ENCODE results near the gene HOXB6. TPM values are rescaled to one million over a fixed set of nuclear protein-coding genes. Genes with fewer than 3 reads are reported as not detected.
A peak's percentile ranks its signal among the peaks of the same experiment; 100 is the strongest.

The HOXB6 gene
- polyA plus RNA-seq, 3 donors = 78.6 to 173 (median 115) TPM

DNA sequence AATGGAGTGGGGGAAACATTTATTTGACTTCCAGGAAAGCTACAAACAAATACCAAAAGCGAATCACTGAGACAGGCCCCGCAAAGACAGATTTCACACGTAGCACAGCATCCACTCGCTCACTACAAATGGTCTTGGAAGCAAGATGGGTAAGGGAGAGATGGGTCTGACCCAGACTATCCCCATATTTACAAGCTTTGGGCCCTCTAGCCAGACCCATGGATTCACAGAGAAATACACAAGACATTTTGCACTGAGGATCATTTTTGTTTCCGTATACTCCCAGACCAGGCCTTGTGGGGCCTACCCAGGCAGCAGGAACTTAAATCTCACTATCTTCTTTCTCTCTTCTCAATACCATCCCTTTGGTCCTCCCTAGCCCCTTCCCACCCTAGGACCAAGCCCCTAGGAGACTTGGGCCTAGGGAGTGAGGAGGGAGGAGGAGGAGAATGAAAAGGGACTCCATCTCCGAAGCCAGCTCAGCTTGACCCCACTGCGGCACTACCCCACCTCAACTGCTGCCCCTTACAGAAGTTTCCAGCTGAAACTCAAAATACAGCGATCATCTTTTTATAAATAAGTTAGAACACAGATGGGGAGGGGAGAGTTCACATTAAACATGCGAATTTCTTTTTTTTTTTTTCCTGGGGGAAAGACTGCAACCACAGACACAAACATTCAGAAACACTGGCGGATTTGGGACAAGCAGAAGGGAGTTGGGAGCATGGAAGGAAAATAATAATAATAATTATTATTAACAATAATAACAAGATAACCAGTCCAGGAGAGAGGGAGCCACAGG lies 13.3 kb downstream of the HOXB6 start:
- no peak for DNase-seq (ENCODE audit: extremely low read depth in 1 of 11, low read depth in 9 of 11, low spot score in 4 of 11)

DNA sequence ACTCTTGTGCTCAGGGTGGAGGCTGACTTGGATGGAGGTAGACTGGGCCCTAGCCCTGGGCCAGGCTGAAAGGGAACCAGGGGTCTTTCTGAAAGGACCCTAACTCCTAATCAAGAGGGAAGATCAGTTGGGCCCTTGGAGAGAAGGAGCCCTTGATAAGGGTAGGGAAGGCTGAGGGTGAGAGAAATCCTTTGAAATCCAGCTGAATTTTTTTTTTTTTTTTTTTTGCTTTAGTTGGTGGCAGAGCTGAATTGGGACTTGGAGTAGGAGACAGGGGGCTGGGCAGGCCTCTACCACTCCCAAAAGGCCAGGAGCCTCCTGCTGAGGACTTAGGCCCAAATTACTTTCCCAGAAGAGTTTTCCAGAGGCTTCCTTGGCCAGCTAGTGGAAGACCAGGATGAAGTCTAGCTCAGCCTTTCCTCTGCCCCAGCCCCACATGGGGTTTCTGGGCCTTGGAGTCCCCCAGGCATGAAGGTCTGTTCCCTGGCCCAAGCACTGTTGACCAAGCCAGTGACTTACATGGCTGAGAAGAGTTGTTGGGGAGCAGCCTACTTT lies 14.1 kb downstream of the HOXB6 start:
- no peak for DNase-seq (ENCODE audit: extremely low read depth in 1 of 11, low read depth in 9 of 11, low spot score in 4 of 11)

DNA sequence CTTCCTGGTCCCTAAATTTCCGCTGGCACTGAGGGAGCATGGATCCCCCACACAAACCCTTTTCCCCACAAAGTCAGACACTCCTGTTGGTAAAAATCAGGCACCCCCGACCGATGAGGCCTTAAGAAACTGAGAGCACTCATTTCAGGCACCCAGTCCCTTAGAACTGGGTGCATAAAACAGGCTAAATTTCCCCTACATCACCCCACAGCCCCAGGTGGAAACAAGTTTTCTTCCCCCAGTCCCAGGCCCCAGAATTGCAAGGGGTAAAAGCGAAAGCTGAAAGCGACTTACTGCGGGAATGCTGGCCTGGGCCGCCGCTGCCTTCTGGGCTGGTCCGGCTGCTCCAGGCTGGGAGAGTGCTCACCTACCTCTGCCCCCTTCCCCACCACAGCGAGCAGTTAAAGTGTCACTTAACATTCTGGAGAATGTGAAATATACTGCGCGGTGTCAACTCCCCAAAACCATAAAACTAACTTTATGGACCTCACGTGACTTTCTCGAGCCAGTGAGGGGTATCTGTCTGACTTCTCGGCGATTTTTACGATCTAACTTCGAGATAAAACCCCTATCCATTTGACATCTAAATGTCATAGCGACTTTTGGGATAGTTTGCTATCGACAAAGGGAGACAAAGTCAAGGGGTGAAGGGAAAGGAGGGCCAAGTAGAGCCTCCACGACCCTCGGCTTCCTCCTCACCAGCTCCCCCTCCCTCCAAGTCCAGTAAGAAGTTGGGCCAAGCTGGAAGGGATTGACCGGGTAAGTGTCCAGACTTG lies 14.8 kb downstream of the HOXB6 start, which contains the start of gene HOXB3:
Gene HOXB3, minus strand, starts transcription at position 411 of the 776 bp plus-strand sequence. CDS start 37,767 bp downstream, outside the sequence.
- DNase-seq (ENCODE audit: extremely low read depth in 1 of 11, low read depth in 9 of 11, low spot score in 4 of 11) = peak in 9 of 11 donors; percentile 80 to 94 (median 90)

DNA sequence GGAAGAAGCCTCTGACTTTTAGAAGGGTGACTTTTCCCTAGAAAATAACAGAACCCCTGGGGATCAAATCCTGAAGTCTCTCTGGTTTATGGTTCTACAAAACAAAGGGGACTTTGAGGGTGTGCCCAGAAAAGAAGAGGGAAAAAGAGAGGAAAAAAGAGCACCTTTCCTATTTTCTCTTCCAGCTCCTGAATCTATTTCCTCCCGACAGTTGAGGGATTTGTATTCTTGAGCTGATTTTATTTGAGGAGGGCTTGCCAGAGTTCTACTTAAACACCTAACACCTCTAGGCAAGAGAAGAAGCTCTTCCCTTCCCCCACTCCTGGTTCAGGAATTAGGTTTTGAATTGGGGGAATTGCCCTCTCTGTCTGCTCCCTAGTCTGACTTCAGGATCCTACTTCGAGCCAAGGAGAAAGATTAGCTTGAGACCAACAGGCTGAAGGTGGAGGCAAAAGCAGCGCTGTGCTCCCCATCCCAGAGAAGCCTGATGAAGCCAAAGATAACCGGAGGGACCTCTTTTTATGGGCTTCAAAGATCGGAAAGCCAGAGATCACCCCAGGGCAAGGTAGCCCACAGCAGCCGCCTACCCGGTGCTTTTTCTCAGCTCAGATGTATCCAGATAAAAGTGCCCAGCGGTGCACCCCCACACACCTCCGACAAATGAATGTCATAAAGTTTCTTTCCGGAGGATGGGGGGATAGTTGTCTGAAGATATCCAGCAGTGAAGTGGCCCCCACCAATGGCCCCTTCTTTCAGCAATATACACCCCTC lies 15.5 kb downstream of the HOXB6 start:
- DNase-seq (ENCODE audit: extremely low read depth in 1 of 11, low read depth in 9 of 11, low spot score in 4 of 11) = no peak

DNA sequence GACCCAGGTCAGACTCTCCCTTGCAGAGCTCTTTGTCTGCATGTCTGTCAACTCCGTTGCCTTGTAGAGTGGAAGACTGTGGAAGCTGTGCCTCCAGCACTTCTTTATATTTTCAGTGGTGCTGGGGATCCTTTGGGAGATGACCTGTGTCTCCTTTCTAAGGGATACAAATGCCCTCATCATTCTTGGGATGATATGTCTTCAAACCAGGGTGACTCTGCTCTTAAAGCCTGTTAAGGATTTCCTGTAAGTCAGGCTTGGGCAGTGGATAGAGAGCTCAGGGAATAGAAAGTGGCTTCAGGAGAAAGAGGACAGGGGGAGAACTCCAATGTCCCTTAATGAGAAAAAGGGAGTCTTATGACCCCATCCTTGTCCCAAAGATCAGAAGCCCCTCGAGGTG lies 16.3 kb downstream of the HOXB6 start:
- DNase-seq (ENCODE audit: extremely low read depth in 1 of 11, low read depth in 9 of 11, low spot score in 4 of 11) = no peak

DNA sequence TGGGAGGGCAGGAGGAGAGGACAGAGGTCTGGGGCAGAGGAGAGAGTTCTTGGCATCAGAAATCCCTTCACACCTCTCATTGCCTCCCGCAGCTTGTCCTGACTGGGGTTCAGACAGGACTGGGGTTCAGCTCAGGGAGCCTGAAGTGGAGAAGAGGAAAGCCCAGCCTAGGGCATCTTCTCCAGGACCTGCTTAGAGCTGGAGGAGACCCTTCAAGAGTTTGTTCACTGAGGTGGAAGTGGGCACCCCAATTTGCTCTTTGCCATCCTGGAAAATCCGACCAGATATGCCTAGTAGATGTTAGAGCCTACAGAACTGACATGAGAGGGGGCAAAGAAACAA lies 16.7 kb downstream of the HOXB6 start:
- DNase-seq (ENCODE audit: extremely low read depth in 1 of 11, low read depth in 9 of 11, low spot score in 4 of 11) = no peak

DNA sequence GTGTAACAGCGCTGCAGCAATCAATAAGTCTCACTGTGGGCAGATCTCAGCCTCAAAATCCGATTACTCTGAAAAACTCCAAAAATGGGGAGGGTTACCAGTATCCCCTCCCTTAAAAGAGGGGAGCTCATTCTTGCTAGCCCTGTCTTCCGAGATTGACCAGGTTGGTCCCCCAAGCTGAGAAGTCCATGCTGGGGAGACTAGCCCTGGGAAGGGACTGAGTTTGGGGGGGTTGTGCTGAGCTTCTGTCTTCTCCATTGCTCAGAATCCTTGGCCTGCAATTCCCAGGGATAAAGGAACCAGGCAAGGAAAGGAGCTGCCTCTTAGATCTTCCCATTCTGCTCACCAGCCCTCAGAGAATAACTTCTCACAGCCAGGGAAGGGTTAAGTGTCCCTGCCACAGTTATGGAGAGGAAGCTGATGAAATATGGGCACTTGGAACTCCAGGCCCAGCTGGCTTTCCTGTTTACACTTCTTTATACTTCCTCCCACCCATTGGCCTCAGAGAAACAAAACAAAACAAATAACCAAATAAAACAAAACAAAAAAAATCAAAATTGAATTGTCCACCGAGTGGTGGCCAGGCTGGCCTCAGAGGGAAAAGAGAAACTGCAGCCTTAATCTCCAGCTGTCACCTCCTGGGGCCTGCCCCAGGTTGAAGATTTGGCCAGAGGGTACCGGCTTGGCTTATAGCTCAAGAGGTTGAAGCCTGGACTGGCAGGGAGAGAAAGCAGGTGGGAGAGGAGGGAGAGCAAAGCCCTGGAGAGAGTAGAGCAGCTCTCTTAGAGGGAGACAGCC lies 17.3 kb downstream of the HOXB6 start:
- peak in 1 of 11 donors; percentile 84 for DNase-seq (ENCODE audit: extremely low read depth in 1 of 11, low read depth in 9 of 11, low spot score in 4 of 11)

DNA sequence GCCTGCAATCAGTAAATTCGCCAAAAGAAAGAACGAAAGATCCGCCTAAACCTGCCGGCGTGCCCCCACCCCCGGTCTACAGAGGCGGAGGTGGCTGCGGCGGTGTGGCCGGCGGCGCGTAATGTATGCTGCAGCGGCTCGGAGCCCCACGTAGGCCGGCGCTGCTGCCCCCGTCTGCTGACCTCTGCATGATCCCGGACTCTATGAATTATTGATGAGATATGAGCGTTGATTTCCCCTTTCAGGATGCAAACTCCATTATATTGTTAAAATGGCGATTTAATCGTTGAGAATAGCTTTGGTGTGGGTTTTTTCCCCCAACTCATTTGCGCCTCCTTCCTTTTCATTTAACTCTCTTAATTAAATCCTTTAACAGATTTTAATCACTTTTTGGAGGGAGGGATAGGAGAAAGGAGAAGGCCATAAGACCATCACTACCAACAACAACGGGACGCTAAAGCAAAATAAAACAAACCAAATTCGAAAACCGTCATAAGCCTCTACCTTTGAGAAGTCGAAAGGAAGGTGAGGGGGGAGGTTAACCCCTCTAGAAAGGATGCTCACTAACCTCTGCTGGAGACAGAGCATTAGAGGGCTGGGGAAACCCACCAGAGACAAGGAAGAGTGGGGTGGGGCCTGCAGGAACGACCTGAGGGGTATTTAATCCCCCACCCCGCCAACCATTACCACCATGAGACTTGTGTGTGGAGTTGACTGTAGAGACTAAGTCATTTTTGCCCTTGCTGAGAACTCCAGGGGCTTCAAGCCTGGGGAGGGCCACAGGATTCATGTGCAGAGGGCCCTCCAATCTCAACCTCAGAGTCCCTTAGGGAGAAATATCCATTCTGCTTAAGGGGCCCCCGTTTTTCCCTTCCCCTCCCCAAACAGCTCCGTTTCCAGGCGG lies 18.2 kb downstream of the HOXB6 start:
- no peak for DNase-seq (ENCODE audit: extremely low read depth in 1 of 11, low read depth in 9 of 11, low spot score in 4 of 11)

DNA sequence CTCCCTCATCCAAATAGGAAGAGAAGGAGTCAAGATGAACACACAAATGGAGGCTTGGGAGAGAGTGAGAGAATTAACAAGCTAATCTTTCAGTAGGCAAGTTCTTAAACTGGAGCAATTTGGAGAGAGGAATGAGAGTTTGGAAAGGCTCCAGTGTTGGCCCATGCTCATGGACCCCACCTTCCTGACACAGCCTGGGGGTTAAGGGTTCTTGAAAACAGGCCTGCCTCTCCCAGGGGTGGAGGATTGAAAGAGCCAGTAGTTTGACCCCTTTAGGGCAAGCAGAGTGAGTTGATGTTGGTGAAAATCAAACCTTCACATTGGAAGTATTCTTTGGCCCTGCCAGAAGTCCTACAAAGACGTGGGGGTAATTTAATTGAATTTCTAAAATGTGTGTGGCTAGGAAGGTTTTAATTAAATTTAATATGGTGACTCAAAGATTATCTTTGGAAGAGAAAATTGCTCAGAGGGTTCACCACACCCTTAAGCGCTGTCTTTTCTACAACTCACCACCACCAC lies 20.5 kb downstream of the HOXB6 start:
- DNase-seq (ENCODE audit: extremely low read depth in 1 of 11, low read depth in 9 of 11, low spot score in 4 of 11) = no peak

DNA sequence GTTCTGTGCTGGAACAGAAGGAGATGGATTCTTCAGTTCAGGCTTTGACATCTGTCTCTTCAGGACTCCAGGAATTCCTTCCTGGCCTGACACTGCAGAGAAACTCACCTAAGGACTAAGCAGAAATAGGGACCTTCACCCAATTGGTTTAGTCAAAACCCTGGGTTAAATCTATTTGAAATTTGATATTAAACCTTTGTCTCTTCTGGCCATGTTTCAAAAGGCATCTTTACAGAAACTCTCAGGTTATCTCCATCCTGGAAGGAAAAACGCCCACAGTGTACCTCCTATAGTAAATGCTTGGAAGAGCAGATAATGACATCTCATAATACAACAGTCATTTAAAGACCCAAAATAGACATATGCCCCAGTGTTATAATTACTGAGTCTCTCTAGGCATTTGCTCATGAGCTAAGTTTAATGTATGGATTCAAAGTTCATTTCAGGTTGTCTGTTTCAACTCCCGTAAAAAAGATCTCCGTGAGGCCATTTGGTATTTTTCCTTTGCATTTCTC lies 21.0 kb downstream of the HOXB6 start:
- no peak for DNase-seq (ENCODE audit: extremely low read depth in 1 of 11, low read depth in 9 of 11, low spot score in 4 of 11)

DNA sequence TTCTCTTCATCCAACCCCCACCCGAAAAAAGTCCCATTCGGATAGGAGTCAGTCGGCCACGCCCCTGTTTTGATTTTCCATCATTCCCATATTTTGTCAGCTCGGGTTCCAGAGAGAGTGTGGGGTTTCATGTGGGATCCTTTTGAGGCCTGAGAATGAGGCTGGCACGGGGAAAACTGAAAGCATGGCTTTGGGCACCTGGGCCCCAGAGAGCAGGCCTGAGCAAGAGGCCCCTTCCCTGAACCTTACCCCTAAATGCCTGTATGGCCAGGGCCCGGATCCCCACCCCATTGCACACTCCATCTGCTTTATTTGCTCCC lies 22.1 kb downstream of the HOXB6 start:
- DNase-seq (ENCODE audit: extremely low read depth in 1 of 11, low read depth in 9 of 11, low spot score in 4 of 11) = no peak

DNA sequence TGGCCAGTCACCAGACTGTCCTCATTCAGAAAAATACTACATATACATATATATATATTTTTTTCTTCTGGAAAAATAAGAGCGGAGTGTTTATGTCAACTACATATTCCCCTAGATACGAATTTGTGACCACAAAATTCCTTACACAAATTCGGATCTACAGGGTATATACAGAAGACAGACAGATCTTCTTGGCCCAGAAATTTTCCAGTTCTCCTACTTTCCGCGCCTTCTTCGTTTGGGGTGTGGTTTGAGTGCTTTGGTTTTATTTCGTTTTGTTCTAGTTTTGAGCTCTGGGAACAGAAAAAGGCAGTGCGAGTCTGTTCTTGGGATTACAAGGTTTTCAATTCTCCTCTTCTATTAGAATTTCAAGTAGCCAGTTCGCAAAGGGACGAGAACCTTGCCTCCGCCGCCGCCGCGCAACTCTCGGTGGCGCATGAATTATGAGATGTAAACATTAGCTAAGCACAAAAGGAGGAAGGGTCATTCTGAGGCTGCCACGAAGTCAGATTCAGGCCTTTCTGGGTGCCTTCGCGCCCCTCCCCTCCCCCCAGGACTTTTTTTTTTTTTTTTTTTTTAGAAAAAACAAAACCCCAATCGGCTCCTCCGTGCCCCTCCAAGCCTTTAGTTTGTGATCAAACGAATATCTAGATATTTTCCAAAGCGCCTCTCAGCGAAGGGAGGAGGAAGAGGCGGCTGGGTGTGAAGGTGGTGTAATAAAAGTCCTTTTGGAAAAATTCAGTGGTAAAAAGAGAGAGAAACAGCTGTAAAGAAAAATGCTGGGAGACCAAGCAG lies 24.8 kb downstream of the HOXB6 start:
- no peak for DNase-seq (ENCODE audit: extremely low read depth in 1 of 11, low read depth in 9 of 11, low spot score in 4 of 11)

DNA sequence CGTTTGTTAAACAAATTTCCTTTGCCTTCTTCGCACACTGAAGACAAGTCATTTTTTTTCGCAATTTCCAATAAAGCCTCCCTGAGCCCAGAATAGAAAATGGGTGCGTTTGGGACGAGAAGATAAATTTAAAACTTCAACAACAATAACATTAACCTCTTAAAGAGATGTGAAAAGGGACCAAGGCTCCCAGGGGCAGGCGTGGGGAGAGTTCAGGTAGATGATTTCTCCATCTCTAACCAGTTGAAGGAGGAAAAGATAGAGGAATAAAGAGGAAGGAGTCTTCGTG lies 25.4 kb downstream of the HOXB6 start:
- DNase-seq (ENCODE audit: extremely low read depth in 1 of 11, low read depth in 9 of 11, low spot score in 4 of 11) = no peak

DNA sequence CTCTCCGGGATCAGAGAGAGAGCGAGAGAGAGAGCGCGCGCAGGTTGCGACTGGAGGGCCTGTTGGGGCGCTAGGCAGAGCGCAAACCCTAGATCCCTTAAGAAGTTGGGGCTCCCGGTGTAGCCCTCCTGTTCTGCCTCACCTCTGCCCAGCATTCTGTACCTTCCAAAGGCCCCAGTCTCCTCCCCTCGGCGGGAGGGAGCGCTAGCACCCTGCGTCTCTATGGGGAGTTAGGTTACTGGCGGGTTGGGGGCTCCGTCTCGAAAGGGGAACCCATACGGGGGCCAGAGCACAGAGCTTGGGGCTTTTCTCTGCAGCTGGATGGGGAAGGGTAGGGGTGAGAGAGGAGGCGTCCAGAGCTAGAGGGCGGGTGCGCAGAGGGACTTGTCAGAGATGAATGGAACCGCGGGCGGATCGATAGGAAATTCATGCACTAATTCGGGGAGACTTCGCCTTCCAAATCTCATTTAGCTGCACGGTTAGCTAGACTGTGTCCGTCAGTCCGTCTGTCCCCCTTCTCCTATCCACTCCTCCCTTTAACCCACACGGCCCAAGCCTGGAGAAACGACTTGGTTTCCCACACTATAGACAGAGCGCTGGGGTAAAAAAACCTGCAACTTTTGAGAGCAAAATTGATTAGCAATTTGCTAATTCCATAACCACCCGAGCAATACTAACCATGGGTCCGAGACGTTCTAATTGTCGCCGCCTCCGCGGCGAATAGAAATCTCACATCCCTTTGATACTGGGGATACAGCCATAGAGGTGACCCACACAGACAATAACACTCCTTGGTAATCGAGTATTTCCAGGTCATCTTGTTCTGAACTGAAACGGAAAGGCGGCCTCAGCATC lies 25.9 kb downstream of the HOXB6 start:
- DNase-seq (ENCODE audit: extremely low read depth in 1 of 11, low read depth in 9 of 11, low spot score in 4 of 11) = no peak

DNA sequence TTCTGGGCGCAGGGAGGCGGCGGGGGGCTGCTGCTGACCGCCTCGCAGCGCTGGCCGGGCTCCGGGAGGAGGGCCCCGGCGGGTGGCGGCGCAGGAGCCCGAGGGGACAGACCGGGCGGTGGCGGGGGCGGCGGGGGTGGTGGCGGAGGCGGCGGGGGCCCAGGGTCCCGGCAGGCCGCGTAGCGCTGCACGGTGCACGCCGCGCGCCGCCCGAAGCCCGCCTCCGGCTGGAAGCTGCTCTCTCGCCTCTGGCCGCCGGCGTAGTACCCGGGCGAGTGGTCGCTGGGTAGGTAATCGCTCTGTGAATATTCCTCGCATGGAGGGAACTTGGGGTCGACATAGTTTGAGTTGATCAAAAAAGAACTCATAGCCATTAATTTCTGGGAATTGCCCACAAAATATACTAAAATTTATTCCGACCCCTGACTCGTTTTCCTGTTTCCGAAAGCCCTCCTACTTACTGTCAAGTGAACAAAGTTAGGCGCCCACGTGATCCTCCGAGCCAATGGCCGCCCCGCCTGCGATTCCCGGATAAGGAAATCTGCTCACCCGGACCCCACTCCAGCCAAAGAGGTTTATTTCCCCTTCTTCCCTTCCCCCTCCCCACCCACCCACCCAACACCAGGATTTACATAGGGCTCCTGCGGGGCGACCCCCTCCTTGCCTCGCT lies 26.7 kb downstream of the HOXB6 start, which contains the start of gene HOXB4:
Gene HOXB4, minus strand, starts transcription at position 405 of the 670 bp plus-strand sequence. Its CDS starts 31 bp downstream, at position 374.
- DNase-seq (ENCODE audit: extremely low read depth in 1 of 11, low read depth in 9 of 11, low spot score in 4 of 11) = peak in 1 of 11 donors; percentile 85
